GM12891 (cell line): ENCODE results near the gene EGR4.

Experiments
- POLR2A ChIP-seq: IDR thresholded peaks from 2 replicates; pipeline ENCODE4 v1.6.1; 2011; ENCODE audit warnings: low read depth, low read length, control low read depth
- POLR2AphosphoS5 ChIP-seq: IDR thresholded peaks from 2 replicates; pipeline ENCODE4 v1.6.1; 2011; ENCODE audit warnings: low read depth, low read length, control low read depth
- SPI1 ChIP-seq: IDR thresholded peaks from 2 replicates; pipeline ENCODE4 v1.6.1; 2011; ENCODE audit warnings: low read depth, low read length, control low read depth
- TAF1 ChIP-seq: IDR thresholded peaks from 2 replicates; pipeline ENCODE4 v1.6.1; 2011; ENCODE audit warnings: low read depth, low read length, control low read depth

DNA sequence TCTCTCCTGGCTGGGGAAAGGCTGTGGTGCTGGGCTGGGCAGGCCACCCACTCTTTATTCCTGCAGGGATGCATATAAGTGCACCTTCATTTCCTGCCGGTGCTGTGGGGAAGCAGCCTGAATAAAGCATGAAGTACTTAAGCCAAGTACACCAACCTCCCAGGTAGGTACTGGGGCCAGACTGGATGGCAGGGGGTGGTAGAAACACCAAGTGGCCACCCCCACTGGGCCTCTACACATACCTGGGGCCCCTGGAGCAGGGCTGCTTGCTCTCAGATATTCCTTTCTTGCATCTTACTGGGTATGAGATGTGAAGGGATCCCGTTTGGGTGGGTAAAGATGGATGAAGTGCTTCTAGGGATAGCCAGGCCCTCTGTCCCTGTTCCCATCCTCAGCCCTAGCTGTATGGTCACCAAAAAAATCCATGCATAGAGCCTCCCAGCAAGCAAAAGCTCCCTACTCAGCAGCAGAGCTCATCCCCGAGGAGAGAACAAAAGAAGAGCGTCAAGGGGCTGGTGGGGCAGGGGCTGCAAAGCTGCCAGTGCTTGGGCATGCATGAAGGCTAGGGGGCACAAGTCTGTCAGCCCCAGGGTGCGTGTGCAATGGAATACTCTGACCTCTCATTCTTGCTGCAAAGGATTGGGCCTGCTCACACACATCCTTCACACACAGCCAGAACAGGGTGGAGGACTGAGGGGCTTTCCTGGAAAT lies 37.3 kb downstream of the EGR4 start:
- no peak for TF ChIP-seq POLR2AphosphoS5
- TF ChIP-seq POLR2A: no peak
- TF ChIP-seq SPI1: no peak
- no peak for TF ChIP-seq TAF1
